Stomach (tissue), 4 donors: ENCODE results near the gene CD300LD.
A peak's percentile ranks its signal among the peaks of the same experiment; 100 is the strongest.

ENCODE experiments used
- POLR2A ChIP-seq, 4 donors: fragments of 450-650 bp; IDR thresholded peaks; one replicate each; pipeline ENCODE4 v1.6.1; 2016; ENCODE audit warnings: antibody characterized with exemption in 4 of 4, control low read depth in 2 of 4, mild to moderate bottlenecking in 1 of 4, moderate library complexity in 1 of 4
- TF ChIP-seq, protein P1 (sequence below), 7 experiments: fragments of 450-650 bp in 4 of 7; fragments of 200-600 bp in 3 of 7; sonication (generic) in 3 of 7; IDR thresholded peaks; one replicate each; pipeline ENCODE4 v1.5.1; 2016 to 2019; ENCODE audit warnings: antibody characterized with exemption in 7 of 7, control low read depth in 2 of 7, mild to moderate bottlenecking in 1 of 7

DNA sequence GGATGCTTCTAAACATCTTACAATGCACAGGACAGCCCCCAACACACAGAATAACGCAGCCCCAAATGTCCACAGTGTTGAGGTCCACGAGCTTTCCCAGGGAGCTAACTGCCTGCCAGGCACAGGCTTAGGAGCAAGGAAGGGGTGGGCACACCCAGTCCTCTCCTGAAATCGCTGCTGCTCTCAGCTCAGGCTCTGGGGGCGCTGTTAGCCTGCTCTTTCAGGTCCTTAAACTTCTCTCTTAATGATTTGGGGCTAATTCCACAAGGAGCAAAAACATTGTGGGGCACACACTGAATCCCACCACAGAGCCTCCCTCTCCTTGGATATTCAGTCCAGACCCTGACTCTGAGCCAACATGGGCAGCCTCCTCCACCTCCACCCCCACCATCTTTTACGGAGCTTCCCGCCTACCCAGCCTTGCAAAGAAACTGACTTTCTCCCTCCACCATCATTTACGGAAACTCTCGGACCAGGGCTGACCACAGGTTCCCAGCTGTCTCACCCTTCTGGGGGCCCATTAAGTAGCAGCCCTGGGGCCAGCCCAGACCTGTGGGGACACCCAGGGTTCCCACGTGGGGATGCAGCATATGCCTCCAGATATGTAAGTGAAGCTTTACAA lies 25.8 kb downstream of the CD300LD start:
- TF ChIP-seq, protein P1, sequence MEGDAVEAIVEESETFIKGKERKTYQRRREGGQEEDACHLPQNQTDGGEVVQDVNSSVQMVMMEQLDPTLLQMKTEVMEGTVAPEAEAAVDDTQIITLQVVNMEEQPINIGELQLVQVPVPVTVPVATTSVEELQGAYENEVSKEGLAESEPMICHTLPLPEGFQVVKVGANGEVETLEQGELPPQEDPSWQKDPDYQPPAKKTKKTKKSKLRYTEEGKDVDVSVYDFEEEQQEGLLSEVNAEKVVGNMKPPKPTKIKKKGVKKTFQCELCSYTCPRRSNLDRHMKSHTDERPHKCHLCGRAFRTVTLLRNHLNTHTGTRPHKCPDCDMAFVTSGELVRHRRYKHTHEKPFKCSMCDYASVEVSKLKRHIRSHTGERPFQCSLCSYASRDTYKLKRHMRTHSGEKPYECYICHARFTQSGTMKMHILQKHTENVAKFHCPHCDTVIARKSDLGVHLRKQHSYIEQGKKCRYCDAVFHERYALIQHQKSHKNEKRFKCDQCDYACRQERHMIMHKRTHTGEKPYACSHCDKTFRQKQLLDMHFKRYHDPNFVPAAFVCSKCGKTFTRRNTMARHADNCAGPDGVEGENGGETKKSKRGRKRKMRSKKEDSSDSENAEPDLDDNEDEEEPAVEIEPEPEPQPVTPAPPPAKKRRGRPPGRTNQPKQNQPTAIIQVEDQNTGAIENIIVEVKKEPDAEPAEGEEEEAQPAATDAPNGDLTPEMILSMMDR (IDR thresholded peaks at IDR 0.05), result peak in 3 of 7 experiments; percentile 11 to 31 (median 12)
- TF ChIP-seq POLR2A (IDR thresholded peaks at IDR 0.05), result no peak
